ENCODE measurements around the gene PRPF19. TPM values are rescaled to one million over a fixed set of nuclear protein-coding genes. Genes with fewer than 3 reads are reported as not detected.
"Not testable (repeated sequence)": the region's sequence is repeated elsewhere in the genome, so short reads cannot be mapped to it uniquely, and the experiment has no call there.

Gene PRPF19
- total RNA-seq, 2 donors from 2014 or later: 42.0 to 52.2 TPM

- Histone ChIP-seq H3K9me3 (no peaks in the 10 kb centered on the region), H3K36me3 (no peaks in the 10 kb centered on the region), H3K27me3 (replicated peaks; ENCODE audit: insufficient read depth) (no peaks in the 10 kb centered on the region), H3K27ac (no peak overlapping the region), H3K4me3 (no peak overlapping the region), H3K4me1 (ENCODE audit: control insufficient read depth in 1 of 2, low read depth in 2 of 2) (peaks cover 8 to 20% of the 10 kb centered on the region in 2 donors)
- ATAC-seq (ENCODE audit: insufficient number of reproducible peaks, low FRiP score, low read depth): no peak
- DNase-seq (ENCODE audit: low spot score): no peak
- TF ChIP-seq CTCF (IDR thresholded peaks at IDR 0.05): no peak
Observed at GRCh38 chr11:60910711-60911380, 4.5 kb upstream of the PRPF19 start.

GRCh38 chr11:60910281-60910687 is 3.9 kb upstream of the PRPF19 start:
- no peak overlapping the region for H3K4me3 ChIP-seq
- peaks cover 7 to 20% of the 10 kb centered on the region in 2 donors for H3K4me1 ChIP-seq (ENCODE audit: control insufficient read depth in 1 of 2, low read depth in 2 of 2)
- ATAC-seq (ENCODE audit: insufficient number of reproducible peaks, low FRiP score, low read depth): no peak
- TF ChIP-seq CTCF (IDR thresholded peaks at IDR 0.05): no peak
- DNase-seq (ENCODE audit: low spot score): no peak
- H3K9me3 ChIP-seq: no peaks in the 10 kb centered on the region
- no peak overlapping the region for H3K27ac ChIP-seq
- H3K27me3 ChIP-seq (replicated peaks; ENCODE audit: insufficient read depth): no peaks in the 10 kb centered on the region
- H3K36me3 ChIP-seq: no peaks in the 10 kb centered on the region

GRCh38 chr11:60909680-60910280 is 3.4 kb upstream of the PRPF19 start:
- not testable (repeated sequence) for H3K27ac ChIP-seq; H3K36me3 ChIP-seq; H3K9me3 ChIP-seq; DNase-seq (ENCODE audit: low spot score); H3K27me3 ChIP-seq (replicated peaks; ENCODE audit: insufficient read depth); H3K4me3 ChIP-seq; ATAC-seq (ENCODE audit: insufficient number of reproducible peaks, low FRiP score, low read depth)
- peaks cover 12 to 25% of the 10 kb centered on the region in 2 donors for H3K4me1 ChIP-seq (ENCODE audit: control insufficient read depth in 1 of 2, low read depth in 2 of 2)

GRCh38 chr11:60908803-60909202 is 2.4 kb upstream of the PRPF19 start:
- no peak for TF ChIP-seq CTCF (IDR thresholded peaks at IDR 0.05)
- no peaks in the 10 kb centered on the region for H3K9me3 ChIP-seq
- no peaks in the 10 kb centered on the region for H3K36me3 ChIP-seq
- no peak for ATAC-seq (ENCODE audit: insufficient number of reproducible peaks, low FRiP score, low read depth)
- H3K4me1 ChIP-seq (ENCODE audit: control insufficient read depth in 1 of 2, low read depth in 2 of 2): peaks cover 16 to 31% of the 10 kb centered on the region in 2 donors
- no peak overlapping the region for H3K4me3 ChIP-seq
- H3K27ac ChIP-seq: no peak overlapping the region
- no peaks in the 10 kb centered on the region for H3K27me3 ChIP-seq (replicated peaks; ENCODE audit: insufficient read depth)
- DNase-seq (ENCODE audit: low spot score): no peak

- peak; percentile 27 for ATAC-seq (ENCODE audit: insufficient number of reproducible peaks, low FRiP score, low read depth)
- peak overlapping the region; percentile 92 to 94 for H3K27ac ChIP-seq
Observed at GRCh38 chr11:60905551-60906113, 753 bp downstream of the PRPF19 start.

More at GRCh38 chr11:60905551-60906113, 753 bp downstream of the PRPF19 start:
- Histone ChIP-seq H3K36me3 (peaks cover 27% of the 10 kb centered on the region), H3K4me1 (ENCODE audit: control insufficient read depth in 1 of 2, low read depth in 2 of 2) (peaks cover 10 to 21% of the 10 kb centered on the region in 2 donors), H3K27me3 (replicated peaks; ENCODE audit: insufficient read depth) (no peaks in the 10 kb centered on the region), H3K9me3 (no peaks in the 10 kb centered on the region), H3K4me3 (peak overlapping the region; percentile 89)
- no peak for DNase-seq (ENCODE audit: low spot score)
- no peak for TF ChIP-seq CTCF (IDR thresholded peaks at IDR 0.05)

Data from thoracic aorta (tissue), 2 donors.